D721Med (cell line): ENCODE measurements around the gene CAMK1D.

Experiments used
- DNase-seq: peaks from one replicate; pipeline ENCODE4 v3.0.0; 2011; ENCODE audit warnings: low spot score; ENCODE audit not compliant: insufficient read length
- FAIRE-seq: peaks from 2 replicates; lab custom pipeline; 2011; peaks lifted over from hg19 to GRCh38; lab: Jason Lieb, UNC
- TF ChIP-seq, protein P1 (sequence below): IDR thresholded peaks from 2 replicates; pipeline ENCODE4 v1.5.1; 2012; ENCODE audit warnings: mild to moderate bottlenecking, control low read depth; ENCODE audit not compliant: insufficient read depth; ENCODE audit errors: missing control alignments

CAMK1D gene

GRCh38 chr10:12387561-12388210 is 38.3 kb downstream of the CAMK1D start:
- DNase-seq (no peak), FAIRE-seq (no peak)
- TF ChIP-seq, protein P1, sequence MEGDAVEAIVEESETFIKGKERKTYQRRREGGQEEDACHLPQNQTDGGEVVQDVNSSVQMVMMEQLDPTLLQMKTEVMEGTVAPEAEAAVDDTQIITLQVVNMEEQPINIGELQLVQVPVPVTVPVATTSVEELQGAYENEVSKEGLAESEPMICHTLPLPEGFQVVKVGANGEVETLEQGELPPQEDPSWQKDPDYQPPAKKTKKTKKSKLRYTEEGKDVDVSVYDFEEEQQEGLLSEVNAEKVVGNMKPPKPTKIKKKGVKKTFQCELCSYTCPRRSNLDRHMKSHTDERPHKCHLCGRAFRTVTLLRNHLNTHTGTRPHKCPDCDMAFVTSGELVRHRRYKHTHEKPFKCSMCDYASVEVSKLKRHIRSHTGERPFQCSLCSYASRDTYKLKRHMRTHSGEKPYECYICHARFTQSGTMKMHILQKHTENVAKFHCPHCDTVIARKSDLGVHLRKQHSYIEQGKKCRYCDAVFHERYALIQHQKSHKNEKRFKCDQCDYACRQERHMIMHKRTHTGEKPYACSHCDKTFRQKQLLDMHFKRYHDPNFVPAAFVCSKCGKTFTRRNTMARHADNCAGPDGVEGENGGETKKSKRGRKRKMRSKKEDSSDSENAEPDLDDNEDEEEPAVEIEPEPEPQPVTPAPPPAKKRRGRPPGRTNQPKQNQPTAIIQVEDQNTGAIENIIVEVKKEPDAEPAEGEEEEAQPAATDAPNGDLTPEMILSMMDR, result no peak

- no peak for FAIRE-seq
- TF ChIP-seq, protein P1, result no peak
- no peak for DNase-seq
These were observed 39.3 kb downstream of the CAMK1D start for GRCh38 chr10:12388671-12389070.

DNA sequence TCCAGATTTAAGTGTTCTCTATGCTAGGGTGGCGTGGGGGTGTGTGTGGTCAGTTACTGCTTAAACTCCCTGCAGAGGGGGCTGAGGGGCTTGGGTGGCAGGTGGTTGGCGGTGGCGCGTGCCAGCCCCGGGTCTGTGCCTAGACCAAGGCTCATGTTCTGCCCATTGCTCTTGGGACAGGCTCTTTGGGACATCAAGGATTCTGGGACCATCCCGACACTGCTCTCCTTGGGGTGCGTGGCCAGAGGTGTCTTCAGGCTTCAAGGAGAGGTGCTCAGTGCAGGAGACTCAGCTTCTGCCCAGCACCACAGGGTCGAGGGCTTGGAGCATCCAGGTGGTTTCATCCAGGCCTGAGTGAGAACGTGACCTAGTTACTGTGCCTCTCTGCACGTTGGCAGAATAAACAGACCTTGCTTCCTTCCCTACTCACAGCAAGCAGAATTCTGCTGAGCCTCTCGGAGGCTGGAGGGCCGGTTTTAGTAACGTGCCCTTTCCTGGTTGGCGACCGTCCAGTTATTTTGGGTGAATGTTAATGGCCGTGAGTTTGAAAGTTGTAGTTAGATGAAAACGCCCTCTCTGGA is 39.9 kb downstream of the CAMK1D start:
- no peak for FAIRE-seq
- TF ChIP-seq, protein P1, result no peak
- DNase-seq, result no peak

DNA sequence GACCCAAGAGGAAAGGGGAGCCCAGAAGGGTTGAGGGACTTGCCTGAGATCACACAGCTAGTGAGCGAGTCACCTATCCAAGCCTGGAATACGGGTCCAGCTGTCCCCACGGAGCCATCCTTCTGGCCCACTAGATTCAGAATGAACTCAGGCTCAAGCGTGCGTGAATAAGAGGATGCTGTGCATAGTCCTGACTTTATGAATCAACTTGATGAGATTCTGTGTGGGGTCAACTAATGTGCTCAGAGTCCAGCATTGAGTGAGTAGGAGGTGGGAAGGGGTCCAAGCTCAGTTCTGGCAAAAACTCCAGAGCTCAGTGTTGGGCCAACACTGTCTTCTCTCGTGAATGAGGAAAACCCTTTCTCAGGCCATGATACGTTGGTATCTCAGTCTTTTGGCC is 41.4 kb downstream of the CAMK1D start:
- TF ChIP-seq, protein P1, result no peak
- DNase-seq, result no peak
- no peak for FAIRE-seq

DNA sequence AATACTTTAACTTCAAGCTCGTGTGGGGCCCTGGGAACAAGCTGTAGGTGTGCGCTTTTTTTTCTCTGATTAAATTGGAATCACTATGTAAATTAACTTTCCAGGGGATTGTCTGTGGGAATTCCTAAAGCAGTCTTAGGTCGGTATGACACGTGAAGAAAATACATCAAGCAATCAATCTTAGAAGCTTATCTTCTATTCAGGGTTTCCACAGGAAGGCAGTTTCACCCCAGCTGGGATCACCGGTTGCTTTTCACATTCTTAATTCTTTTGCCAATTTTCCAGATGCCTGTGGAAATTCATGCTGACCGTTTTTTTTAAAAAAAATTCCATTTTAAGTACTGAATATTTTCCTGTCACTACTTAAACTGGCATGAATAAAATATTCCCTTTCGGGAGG is 41.9 kb downstream of the CAMK1D start:
- FAIRE-seq (no peak), DNase-seq (no peak)
- TF ChIP-seq, protein P1, result no peak

DNA sequence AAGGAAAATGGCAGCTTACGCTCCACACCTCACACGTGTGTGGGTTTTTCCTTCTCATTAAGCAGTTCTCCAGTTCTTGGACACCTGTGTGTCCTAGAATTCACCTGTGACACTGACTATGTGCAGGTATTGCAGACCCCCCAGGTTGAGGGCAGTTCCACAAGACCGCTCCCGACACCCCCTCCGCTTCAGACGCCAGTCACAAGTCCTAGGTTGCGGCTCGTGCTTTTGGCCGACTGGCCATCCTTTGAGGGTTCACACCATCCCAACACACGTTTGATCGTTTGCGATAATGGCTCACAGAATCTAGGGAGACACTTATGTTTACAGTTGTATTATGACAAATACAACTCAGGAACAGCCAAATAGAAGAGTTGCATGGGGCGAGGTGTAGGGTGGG is 44.5 kb downstream of the CAMK1D start:
- FAIRE-seq, result no peak
- DNase-seq, result no peak
- TF ChIP-seq, protein P1, result no peak
